HCT116 (cell line): ENCODE results near the gene TMEM140. TPM values are rescaled to one million over a fixed set of nuclear protein-coding genes. Genes with fewer than 3 reads are reported as not detected.

Experiments
- ATAC-seq: fragments of 200-7000 bp; cut with Tn5 transposase; 2 replicates; pipeline ENCODE4 v1.9.1; 2020; ENCODE audit warnings: mild to moderate bottlenecking, moderate library complexity
- BruUV-seq: library from RNA; stranded (reverse); fragments of 400-500 nt; replicated peaks from 2 replicates; lab custom pipeline; 2021; lab: Mats Ljungman, UMichigan
- CTCF ChIA-PET: fragments of 300-600 bp; sonication (Branson Sonifier 250); formaldehyde crosslinking; loops from one replicate; lab custom pipeline; 2021; ENCODE audit warnings: antibody characterized with exemption; lab: Charles Lee
- POLR2A ChIA-PET: fragments of 300-600, 350-600 bp; sonication (Branson Sonifier 250); formaldehyde crosslinking; loops from one replicate; lab custom pipeline; 2021; ENCODE audit warnings: antibody characterized with exemption; lab: Charles Lee
- RAD21 ChIA-PET, 2 experiments: fragments of 300-600 bp; sonication (Branson Sonifier 250); formaldehyde crosslinking; loops; one replicate each; lab custom pipeline; 2023; ENCODE audit warnings: low total read pairs in 2 of 2; ENCODE audit not compliant: uncharacterized antibody in 2 of 2, unreplicated experiment in 2 of 2, low non-redundant PET in 1 of 2; lab: Charles Lee
- DNase-seq: peaks from one replicate; pipeline ENCODE4 v3.0.0-alpha.2; 2010; ENCODE audit warnings: low read depth, low spot score
- H2AFZ ChIP-seq: fragments of 200-600 bp; shearing (Covaris generic), sonication (generic); 2 replicates; pipeline ENCODE4 v1.6.1; 2017; ENCODE audit warnings: low read depth, mixed run types, mixed read lengths, antibody characterized with exemption, low read length; ENCODE audit not compliant: poor library complexity, severe bottlenecking
- H3K27ac ChIP-seq: 2 replicates; pipeline ENCODE4 v1.5.1; 2012; ENCODE audit warnings: low read depth, low read length
- H3K27me3 ChIP-seq: fragments of 200-600 bp; sonication (generic); 2 replicates; pipeline ENCODE4 v1.6.1; 2016; ENCODE audit warnings: mixed run types, low read length, mixed read lengths; ENCODE audit not compliant: insufficient read depth
- H3K36me3 ChIP-seq, 2 experiments: fragments of 200-500 bp in 1 of 2; fragments of 200-600 bp in 1 of 2; sonication (Bioruptor generic) in 1 of 2; sonication (generic) in 1 of 2; 2 replicates each; pipeline versions ENCODE4 v1.5.1 to v1.6.1; 2014 to 2016; ENCODE audit warnings: low read length in 2 of 2, inconsistent platforms in 1 of 2, mixed read lengths in 1 of 2, mixed run types in 1 of 2; ENCODE audit not compliant: insufficient read depth in 2 of 2, control insufficient read depth in 1 of 2
- H3K4me1 ChIP-seq, 2 experiments: fragments of 200-600 bp in 1 of 2; sonication (generic) in 1 of 2; 2 replicates each; pipeline versions ENCODE4 v1.5.1 to v1.6.1; 2012 to 2017; ENCODE audit warnings: low read length in 2 of 2, inconsistent platforms in 1 of 2, mild to moderate bottlenecking in 1 of 2, mixed read lengths in 1 of 2, mixed run types in 1 of 2, moderate library complexity in 1 of 2; ENCODE audit not compliant: insufficient read depth in 2 of 2, control insufficient read depth in 1 of 2
- H3K4me2 ChIP-seq: fragments of 200-600 bp; sonication (generic); 2 replicates; pipeline ENCODE4 v1.6.1; 2017; ENCODE audit warnings: mixed run types, low read length, mixed read lengths
- H3K4me3 ChIP-seq, 2 experiments: fragments of 200-600 bp in 1 of 2; sonication (generic) in 1 of 2; replicated peaks in 1 of 2; 2 replicates each; pipeline ENCODE4 v1.5.1; 2011 to 2016; ENCODE audit warnings: low read length in 2 of 2, control low read depth in 1 of 2, low read depth in 1 of 2, mild to moderate bottlenecking in 1 of 2, mixed read lengths in 1 of 2, mixed run types in 1 of 2
- H3K79me2 ChIP-seq: fragments of 200-600 bp; sonication (generic); 2 replicates; pipeline ENCODE4 v1.6.1; 2017; ENCODE audit warnings: mild to moderate bottlenecking, mixed run types, low read length, moderate library complexity, mixed read lengths; ENCODE audit not compliant: insufficient read depth
- H3K9ac ChIP-seq: fragments of 200-600 bp; sonication (generic); 2 replicates; pipeline ENCODE4 v1.6.1; 2016; ENCODE audit warnings: low read length, mixed read lengths
- H3K9me2 ChIP-seq: fragments of 200-600 bp; sonication (generic), shearing (Covaris generic); 2 replicates; pipeline ENCODE4 v1.6.1; 2017; ENCODE audit warnings: mixed run types, mild to moderate bottlenecking, moderate library complexity; ENCODE audit not compliant: insufficient read depth
- H3K9me3 ChIP-seq, 2 experiments: fragments of 200-500 bp in 1 of 2; fragments of 200-600 bp in 1 of 2; sonication (Bioruptor generic) in 1 of 2; sonication (generic) in 1 of 2; 2 replicates each; pipeline ENCODE4 v1.6.1; 2014 to 2017; ENCODE audit warnings: low read length in 2 of 2, mixed read lengths in 2 of 2, inconsistent platforms in 1 of 2, low read depth in 1 of 2, mild to moderate bottlenecking in 1 of 2, mixed run types in 1 of 2, moderate library complexity in 1 of 2; ENCODE audit not compliant: control insufficient read depth in 1 of 2, insufficient read depth in 1 of 2
- H4K20me1 ChIP-seq: fragments of 200-600 bp; sonication (generic), shearing (Covaris generic); 2 replicates; pipeline ENCODE4 v1.6.1; 2017; ENCODE audit warnings: mixed run types, mild to moderate bottlenecking, moderate library complexity; ENCODE audit not compliant: insufficient read depth
- CBX3 ChIP-seq: IDR thresholded peaks from 2 replicates; pipeline ENCODE4 v1.6.1; 2012; ENCODE audit warnings: low read depth
- CEBPB ChIP-seq: IDR thresholded peaks from 2 replicates; pipeline ENCODE4 v1.6.1; 2012; ENCODE audit warnings: low read depth
- MAX ChIP-seq: IDR thresholded peaks from 2 replicates; pipeline ENCODE4 v1.6.1; 2012
- RAD21 ChIP-seq: IDR thresholded peaks from 2 replicates; pipeline ENCODE4 v1.6.1; 2012; ENCODE audit warnings: low read depth, mild to moderate bottlenecking
- REST ChIP-seq: IDR thresholded peaks from 2 replicates; pipeline ENCODE4 v1.6.1; 2012; ENCODE audit warnings: low read depth
- intact Hi-C: fragments of 100-400 bp; cut with micrococcal nuclease; formaldehyde crosslinking; loops from 2 replicates; pipeline ENCODE4 v1.10.0; 2022
- total RNA-seq: library from RNA; stranded (reverse); gene quantifications from one replicate; pipeline ENCODE4 v1.2.1, GENCODE V29; 2021; ENCODE audit not compliant: unreplicated experiment
- TF ChIP-seq, protein P1 (sequence below): IDR thresholded peaks from 2 replicates; pipeline ENCODE4 v1.6.1; 2012

Gene TMEM140
- total RNA-seq, 1 experiment from 2014 or later = not detected

DNA sequence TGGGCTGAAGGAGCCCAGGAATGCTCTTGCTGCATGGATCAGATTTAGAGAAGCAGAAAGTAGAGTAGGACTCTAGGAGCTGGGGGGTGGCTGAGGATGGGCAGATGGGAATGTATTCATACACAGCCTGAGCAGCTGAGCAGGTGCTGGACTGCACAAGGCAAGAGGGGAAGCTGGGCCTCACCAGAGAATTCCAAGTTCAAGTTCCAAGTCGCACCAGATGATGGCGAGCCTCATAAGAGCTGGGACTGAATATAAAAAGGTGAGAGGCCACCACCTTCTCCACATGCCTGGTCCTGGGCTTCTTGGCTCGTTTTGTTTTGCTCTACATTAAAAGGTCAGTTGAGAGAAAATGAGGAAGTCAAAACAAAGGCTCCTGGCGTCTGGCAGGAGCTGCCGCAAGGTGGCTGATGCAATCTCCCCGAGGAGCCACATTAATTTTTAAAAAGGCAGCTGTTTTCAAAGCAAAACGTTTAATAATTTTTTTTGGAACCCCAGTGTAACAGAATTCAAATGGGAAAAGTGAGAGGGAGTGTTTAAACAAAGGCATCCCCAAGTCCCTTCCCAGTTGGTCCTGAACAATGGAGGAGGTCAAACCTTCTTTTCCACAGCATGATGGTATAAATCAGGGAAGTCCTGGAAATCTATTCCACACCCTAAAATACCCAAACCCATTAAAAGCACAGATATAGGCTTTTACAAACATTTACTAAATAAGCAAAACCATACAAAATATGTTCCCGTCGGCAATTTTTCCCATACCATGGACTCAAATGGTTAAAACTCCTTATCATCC, 13.2 kb downstream of the TMEM140 start:
- RAD21 ChIA-PET = no interaction called here
- Histone ChIP-seq H3K4me3 (no peak overlapping the region), H3K9ac (no peak overlapping the region), H3K27ac (peak overlapping the region; percentile 50), H3K4me1 (peaks cover 18 to 23% of the 10 kb centered on the region in 2 experiments), H3K9me3 (peaks cover 0 to 11% of the 10 kb centered on the region in 2 experiments; a peak in 1 of 4 replicates), H3K79me2 (no peaks in the 10 kb centered on the region), H3K27me3 (no peaks in the 10 kb centered on the region), H3K4me2 (peak overlapping the region; percentile 12; the same call in 1 of the 2 replicates), H2AFZ (no peak overlapping the region), H3K36me3 (peaks cover 0 to 14% of the 10 kb centered on the region in 2 experiments; a peak in 1 of 4 replicates), H3K9me2 (no peaks in the 10 kb centered on the region), H4K20me1 (no peaks in the 10 kb centered on the region)
- POLR2A ChIA-PET = interaction anchor here (2.1 kb wide), 1 partner anchor 8 kb away, joined by 12 read pairs; no protein-coding TSS in a partner anchor
- CTCF ChIA-PET = interaction anchor here (0.6 to 1.9 kb wide), 2 partner anchors 8 to 33 kb away, joined by 3 to 25 read pairs; no protein-coding TSS in a partner anchor
- intact Hi-C loops = loop anchor here (10.0 kb wide), 2 partner anchors 266 to 466 kb away; no protein-coding TSS in a partner anchor
- no TSS peak for BruUV-seq
- TF ChIP-seq, protein P1, sequence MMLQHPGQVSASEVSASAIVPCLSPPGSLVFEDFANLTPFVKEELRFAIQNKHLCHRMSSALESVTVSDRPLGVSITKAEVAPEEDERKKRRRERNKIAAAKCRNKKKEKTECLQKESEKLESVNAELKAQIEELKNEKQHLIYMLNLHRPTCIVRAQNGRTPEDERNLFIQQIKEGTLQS = no peak
- TF ChIP-seq RAD21 (no peak), CBX3 (no peak), MAX (no peak)
- ATAC-seq = peak; percentile 26
- no peak for DNase-seq

GRCh38 chr7:135161669-135162068, 13.8 kb downstream of the TMEM140 start:
- H3K9ac ChIP-seq = no peak overlapping the region
- ChIA-PET RAD21 (no interaction called here), POLR2A (no interaction called here), CTCF (interaction anchor here (1.9 kb wide), 1 partner anchor 8 kb away, joined by 25 read pairs; no protein-coding TSS in a partner anchor)
- intact Hi-C loops = loop anchor here (10.0 kb wide), 2 partner anchors 267 to 467 kb away; no protein-coding TSS in a partner anchor
- H3K27me3 ChIP-seq = no peaks in the 10 kb centered on the region
- ATAC-seq = no peak
- peaks cover 0 to 18% of the 10 kb centered on the region in 2 experiments; a peak in 1 of 4 replicates for H3K36me3 ChIP-seq
- DNase-seq = no peak
- H3K9me2 ChIP-seq = no peaks in the 10 kb centered on the region
- peaks cover 18 to 23% of the 10 kb centered on the region in 2 experiments for H3K4me1 ChIP-seq
- H3K4me3 ChIP-seq = no peak overlapping the region
- H3K9me3 ChIP-seq = peaks cover 0 to 7% of the 10 kb centered on the region in 2 experiments; a peak in 1 of 4 replicates
- no peak overlapping the region for H3K4me2 ChIP-seq
- TF ChIP-seq CEBPB (no peak), REST (no peak)
- no peaks in the 10 kb centered on the region for H4K20me1 ChIP-seq
- H2AFZ ChIP-seq = no peak overlapping the region
- no peak overlapping the region; the same call in 1 of the 2 replicates for H3K27ac ChIP-seq
- no peaks in the 10 kb centered on the region for H3K79me2 ChIP-seq
- no TSS peak for BruUV-seq
